Measurements from ENCODE around the gene FSTL5. TPM values are rescaled to one million over a fixed set of nuclear protein-coding genes. Genes with fewer than 3 reads are reported as not detected.

The FSTL5 gene
- total and polyA plus RNA-seq, 2 of the 8 experiments (the other 6 are each of a cell fraction or from before 2014, with no cell fraction given): 0.09 to 0.32 TPM

DNA sequence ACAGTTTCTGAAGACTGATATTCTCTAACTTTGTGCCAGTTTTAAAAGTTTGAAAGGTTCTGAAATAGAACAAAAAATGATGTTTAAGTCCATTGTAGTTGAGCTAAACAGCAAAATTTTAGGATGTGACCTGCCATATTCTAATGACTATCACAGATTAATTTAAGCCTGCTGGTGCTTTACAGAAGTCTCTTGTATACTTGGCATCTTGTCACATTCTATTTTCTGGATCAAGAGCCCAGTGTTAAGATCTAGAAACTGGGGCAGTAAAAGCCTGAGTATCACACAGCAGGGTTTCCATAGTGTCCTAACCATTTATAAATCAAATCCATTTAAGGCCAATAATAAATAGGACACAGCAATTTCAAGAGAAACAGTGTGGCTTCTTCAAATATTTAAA, 12.4 kb downstream of the FSTL5 start:
- ChIA-PET POLR2A (ENCODE audit: partially characterized antibody) (no interaction called here), CTCF (ENCODE audit: partially characterized antibody) (interaction anchor here (1.0 kb wide), 1 partner anchor 18 kb away, joined by 3 read pairs; no protein-coding TSS in a partner anchor)
- no peak overlapping the region for H4K8ac ChIP-seq (ENCODE audit: extremely low read depth, insufficient read depth, low read length)
- no peak overlapping the region for H3K4me3 ChIP-seq (ENCODE audit: extremely low read depth in 1 of 4, insufficient read depth in 2 of 4, low read depth in 3 of 4, low read length in 4 of 4)
- H3K79me2 ChIP-seq (ENCODE audit: control insufficient read depth in 1 of 2, insufficient read depth in 2 of 2, low read length in 2 of 2): no peaks in the 10 kb centered on the region
- no peak overlapping the region for H2BK15ac ChIP-seq (ENCODE audit: low read length)
- no peak overlapping the region for H3K18ac ChIP-seq (ENCODE audit: extremely low read depth, low read length)
- no peak overlapping the region for H2BK5ac ChIP-seq (ENCODE audit: low read depth, low read length)
- H3K14ac ChIP-seq (ENCODE audit: insufficient read length): no peak overlapping the region
- no peaks in the 10 kb centered on the region for H3K27me3 ChIP-seq (replicated peaks in 1 of 4; ENCODE audit: control insufficient read depth in 3 of 4, extremely low read depth in 1 of 4, insufficient read depth in 3 of 4, low read length in 3 of 4)
- no peak overlapping the region for H3K27ac ChIP-seq (ENCODE audit: low read depth, low read length)
- no peaks in the 10 kb centered on the region for H3K4me1 ChIP-seq (replicated peaks in 1 of 4; ENCODE audit: control insufficient read depth in 3 of 4, insufficient read depth in 4 of 4, low read length in 3 of 4)
- no peak for FAIRE-seq
- no peak overlapping the region for H2AFZ ChIP-seq (ENCODE audit: low read length)
- no peaks in the 10 kb centered on the region for H3K9me3 ChIP-seq (ENCODE audit: insufficient read depth in 2 of 2, low read depth in 1 of 2, low read length in 1 of 2)
- no peak overlapping the region for H3K4ac ChIP-seq (replicated peaks; ENCODE audit: insufficient read length, low read depth, low read length)
- no peak overlapping the region for H3K56ac ChIP-seq (replicated peaks; ENCODE audit: insufficient read length, low read depth, low read length)
- no peak overlapping the region for H2BK20ac ChIP-seq (ENCODE audit: low read length)
- no peaks in the 10 kb centered on the region for H3K36me3 ChIP-seq (ENCODE audit: control insufficient read depth in 2 of 4, insufficient read depth in 4 of 4, low read length in 3 of 4)
- H2AK5ac ChIP-seq (ENCODE audit: low read depth, low read length): no peak overlapping the region
- H3K79me1 ChIP-seq (ENCODE audit: low read depth, low read length): no peaks in the 10 kb centered on the region
- no peak overlapping the region for H2BK120ac ChIP-seq (replicated peaks; ENCODE audit: low read depth, low read length)
- H3K23ac ChIP-seq (ENCODE audit: insufficient read length): no peak overlapping the region
- H3K9ac ChIP-seq (replicated peaks in 1 of 4; ENCODE audit: extremely low read depth in 1 of 4, low read depth in 3 of 4, low read length in 3 of 4): no peak overlapping the region
- H4K91ac ChIP-seq (replicated peaks; ENCODE audit: insufficient read length, low read length): no peak overlapping the region
- H4K5ac ChIP-seq (ENCODE audit: insufficient read length, low read depth, low read length): no peak overlapping the region
- H3K23me2 ChIP-seq (ENCODE audit: low read depth, low read length): no peaks in the 10 kb centered on the region
- H2BK12ac ChIP-seq (ENCODE audit: low read depth, low read length): no peak overlapping the region
- DNase-seq (ENCODE audit: low read depth in 1 of 2, low spot score in 2 of 2): no peak
- no peaks in the 10 kb centered on the region for H4K20me1 ChIP-seq (replicated peaks in 1 of 2; ENCODE audit: control insufficient read depth in 1 of 2, insufficient read depth in 2 of 2, low read length in 2 of 2)
- H3K4me2 ChIP-seq (ENCODE audit: insufficient read depth in 1 of 2, low read depth in 2 of 2, low read length in 2 of 2): no peak overlapping the region
- TF ChIP-seq, protein P1, sequence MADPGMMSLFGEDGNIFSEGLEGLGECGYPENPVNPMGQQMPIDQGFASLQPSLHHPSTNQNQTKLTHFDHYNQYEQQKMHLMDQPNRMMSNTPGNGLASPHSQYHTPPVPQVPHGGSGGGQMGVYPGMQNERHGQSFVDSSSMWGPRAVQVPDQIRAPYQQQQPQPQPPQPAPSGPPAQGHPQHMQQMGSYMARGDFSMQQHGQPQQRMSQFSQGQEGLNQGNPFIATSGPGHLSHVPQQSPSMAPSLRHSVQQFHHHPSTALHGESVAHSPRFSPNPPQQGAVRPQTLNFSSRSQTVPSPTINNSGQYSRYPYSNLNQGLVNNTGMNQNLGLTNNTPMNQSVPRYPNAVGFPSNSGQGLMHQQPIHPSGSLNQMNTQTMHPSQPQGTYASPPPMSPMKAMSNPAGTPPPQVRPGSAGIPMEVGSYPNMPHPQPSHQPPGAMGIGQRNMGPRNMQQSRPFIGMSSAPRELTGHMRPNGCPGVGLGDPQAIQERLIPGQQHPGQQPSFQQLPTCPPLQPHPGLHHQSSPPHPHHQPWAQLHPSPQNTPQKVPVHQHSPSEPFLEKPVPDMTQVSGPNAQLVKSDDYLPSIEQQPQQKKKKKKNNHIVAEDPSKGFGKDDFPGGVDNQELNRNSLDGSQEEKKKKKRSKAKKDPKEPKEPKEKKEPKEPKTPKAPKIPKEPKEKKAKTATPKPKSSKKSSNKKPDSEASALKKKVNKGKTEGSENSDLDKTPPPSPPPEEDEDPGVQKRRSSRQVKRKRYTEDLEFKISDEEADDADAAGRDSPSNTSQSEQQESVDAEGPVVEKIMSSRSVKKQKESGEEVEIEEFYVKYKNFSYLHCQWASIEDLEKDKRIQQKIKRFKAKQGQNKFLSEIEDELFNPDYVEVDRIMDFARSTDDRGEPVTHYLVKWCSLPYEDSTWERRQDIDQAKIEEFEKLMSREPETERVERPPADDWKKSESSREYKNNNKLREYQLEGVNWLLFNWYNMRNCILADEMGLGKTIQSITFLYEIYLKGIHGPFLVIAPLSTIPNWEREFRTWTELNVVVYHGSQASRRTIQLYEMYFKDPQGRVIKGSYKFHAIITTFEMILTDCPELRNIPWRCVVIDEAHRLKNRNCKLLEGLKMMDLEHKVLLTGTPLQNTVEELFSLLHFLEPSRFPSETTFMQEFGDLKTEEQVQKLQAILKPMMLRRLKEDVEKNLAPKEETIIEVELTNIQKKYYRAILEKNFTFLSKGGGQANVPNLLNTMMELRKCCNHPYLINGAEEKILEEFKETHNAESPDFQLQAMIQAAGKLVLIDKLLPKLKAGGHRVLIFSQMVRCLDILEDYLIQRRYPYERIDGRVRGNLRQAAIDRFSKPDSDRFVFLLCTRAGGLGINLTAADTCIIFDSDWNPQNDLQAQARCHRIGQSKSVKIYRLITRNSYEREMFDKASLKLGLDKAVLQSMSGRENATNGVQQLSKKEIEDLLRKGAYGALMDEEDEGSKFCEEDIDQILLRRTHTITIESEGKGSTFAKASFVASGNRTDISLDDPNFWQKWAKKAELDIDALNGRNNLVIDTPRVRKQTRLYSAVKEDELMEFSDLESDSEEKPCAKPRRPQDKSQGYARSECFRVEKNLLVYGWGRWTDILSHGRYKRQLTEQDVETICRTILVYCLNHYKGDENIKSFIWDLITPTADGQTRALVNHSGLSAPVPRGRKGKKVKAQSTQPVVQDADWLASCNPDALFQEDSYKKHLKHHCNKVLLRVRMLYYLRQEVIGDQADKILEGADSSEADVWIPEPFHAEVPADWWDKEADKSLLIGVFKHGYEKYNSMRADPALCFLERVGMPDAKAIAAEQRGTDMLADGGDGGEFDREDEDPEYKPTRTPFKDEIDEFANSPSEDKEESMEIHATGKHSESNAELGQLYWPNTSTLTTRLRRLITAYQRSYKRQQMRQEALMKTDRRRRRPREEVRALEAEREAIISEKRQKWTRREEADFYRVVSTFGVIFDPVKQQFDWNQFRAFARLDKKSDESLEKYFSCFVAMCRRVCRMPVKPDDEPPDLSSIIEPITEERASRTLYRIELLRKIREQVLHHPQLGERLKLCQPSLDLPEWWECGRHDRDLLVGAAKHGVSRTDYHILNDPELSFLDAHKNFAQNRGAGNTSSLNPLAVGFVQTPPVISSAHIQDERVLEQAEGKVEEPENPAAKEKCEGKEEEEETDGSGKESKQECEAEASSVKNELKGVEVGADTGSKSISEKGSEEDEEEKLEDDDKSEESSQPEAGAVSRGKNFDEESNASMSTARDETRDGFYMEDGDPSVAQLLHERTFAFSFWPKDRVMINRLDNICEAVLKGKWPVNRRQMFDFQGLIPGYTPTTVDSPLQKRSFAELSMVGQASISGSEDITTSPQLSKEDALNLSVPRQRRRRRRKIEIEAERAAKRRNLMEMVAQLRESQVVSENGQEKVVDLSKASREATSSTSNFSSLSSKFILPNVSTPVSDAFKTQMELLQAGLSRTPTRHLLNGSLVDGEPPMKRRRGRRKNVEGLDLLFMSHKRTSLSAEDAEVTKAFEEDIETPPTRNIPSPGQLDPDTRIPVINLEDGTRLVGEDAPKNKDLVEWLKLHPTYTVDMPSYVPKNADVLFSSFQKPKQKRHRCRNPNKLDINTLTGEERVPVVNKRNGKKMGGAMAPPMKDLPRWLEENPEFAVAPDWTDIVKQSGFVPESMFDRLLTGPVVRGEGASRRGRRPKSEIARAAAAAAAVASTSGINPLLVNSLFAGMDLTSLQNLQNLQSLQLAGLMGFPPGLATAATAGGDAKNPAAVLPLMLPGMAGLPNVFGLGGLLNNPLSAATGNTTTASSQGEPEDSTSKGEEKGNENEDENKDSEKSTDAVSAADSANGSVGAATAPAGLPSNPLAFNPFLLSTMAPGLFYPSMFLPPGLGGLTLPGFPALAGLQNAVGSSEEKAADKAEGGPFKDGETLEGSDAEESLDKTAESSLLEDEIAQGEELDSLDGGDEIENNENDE (IDR thresholded peaks at IDR 0.05; ENCODE audit: insufficient replicate concordance, low read length): no peak
- no peak for TF ChIP-seq JUN (IDR thresholded peaks at IDR 0.05; ENCODE audit: low read depth, low read length)

Measured in H1 (cell line).